Stimulated activated CD8-positive, alpha-beta memory T cell treated with anti-CD3 and anti-CD28 coated beads, Interleukin-7, amount 100 ng/mL, for 48 hours (primary cell): ENCODE measurements around the gene ADAM15.

ENCODE experiments used
- DNase-seq, 2 donors: peaks; one replicate each; pipeline ENCODE4 v3.0.0-alpha.2; 2020; ENCODE audit warnings: low read depth in 1 of 2; ENCODE audit errors: extremely low read depth in 1 of 2

Gene ADAM15

DNA sequence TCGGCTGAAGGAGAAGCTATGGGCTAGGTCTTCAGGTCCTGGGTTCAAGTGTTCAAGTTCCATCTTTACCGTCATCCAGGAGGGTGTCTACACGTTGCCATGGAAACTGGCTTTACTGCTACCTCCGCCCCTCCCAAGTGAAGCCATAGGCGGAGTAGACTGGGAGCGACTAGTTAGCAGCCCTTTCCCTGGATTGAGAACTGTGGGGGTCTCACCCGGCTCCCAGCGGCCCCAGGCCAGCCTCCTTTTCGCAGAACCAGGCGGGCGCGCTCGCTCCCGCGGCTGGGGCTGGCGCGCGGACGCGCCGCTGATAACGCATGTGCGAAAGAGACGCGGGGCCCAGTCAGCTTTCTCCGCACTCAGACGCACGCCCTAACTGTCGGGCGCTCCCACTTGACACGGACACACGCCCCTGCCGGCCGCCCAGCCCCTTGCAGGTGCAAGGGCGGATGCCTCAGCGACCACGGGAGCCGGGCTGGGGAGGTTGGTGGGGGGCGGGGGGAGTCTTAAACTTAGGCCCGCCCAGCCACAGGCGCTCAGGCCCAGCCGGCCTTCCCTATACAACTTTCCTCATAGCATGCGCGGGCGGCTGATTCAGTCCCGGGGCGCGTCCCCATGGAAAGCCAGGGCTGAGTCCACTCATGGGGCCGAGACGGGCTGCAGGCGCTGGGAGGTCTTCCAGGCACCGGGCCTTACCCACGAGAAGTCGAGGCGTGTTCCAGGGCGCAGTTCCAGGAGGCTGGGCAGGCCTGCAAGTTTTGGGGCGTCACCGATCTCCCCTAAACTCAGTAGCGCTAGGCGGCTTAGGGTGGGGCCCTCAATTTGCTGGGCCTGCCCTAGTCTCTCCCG, 19.8 kb downstream of the ADAM15 start:
- peak; percentile 52 to 67 for DNase-seq

DNA sequence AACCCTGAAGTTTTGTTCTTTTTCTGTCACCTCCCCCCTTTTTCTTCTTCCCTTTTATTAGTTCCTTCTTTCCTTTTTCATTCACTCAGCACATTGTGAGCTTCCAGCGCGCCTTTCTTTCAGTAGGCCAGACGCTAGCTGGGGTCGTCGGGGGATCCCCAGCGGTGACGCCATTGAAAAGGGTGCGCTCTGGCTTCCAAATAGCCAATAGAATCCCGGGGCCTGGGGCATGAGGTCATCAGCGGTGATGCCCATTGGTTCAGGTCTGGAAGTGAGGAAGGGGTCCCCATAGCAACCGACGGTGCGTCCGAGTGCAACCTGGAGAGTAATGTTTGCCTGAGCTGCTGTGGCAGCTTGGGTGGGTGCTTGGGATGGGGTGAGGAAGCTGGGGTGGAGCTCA, 20.6 kb downstream of the ADAM15 start:
- DNase-seq, result no peak

DNA sequence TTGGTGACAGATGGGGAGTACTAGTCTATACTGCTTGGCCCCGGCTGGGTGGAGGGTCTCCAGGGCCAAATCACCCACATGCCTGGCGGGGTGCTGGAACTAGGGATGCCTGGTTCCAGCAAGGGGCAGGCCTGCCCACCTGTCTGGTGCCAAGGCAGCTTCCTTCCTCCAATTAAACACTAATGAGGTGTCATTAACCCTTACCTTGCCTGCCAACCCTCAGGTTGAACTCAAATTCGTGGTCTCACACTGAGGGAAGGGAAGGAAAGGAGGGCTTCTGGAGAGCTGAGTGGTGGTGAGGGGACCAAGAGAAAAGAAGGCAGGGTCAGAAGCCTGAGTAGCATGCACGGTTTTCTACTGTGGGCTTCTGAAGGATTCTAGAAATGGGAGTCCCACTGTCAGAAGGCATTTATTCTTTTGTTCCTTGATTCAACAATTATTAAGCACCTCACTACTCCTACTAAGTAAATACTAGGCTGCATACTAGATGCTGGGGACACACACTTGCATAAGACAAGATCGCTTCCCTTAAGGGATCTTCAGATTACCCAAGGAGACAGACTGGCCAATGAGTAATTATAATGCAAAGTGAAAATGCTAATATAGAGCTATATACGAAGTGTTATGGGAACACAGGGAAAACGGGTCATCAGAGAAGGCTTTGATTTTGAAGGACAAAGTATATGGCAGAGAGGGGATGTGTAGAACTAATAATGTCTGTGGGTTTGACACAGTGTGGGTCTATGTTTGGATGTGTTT, 21.6 kb downstream of the ADAM15 start:
- no peak for DNase-seq

DNA sequence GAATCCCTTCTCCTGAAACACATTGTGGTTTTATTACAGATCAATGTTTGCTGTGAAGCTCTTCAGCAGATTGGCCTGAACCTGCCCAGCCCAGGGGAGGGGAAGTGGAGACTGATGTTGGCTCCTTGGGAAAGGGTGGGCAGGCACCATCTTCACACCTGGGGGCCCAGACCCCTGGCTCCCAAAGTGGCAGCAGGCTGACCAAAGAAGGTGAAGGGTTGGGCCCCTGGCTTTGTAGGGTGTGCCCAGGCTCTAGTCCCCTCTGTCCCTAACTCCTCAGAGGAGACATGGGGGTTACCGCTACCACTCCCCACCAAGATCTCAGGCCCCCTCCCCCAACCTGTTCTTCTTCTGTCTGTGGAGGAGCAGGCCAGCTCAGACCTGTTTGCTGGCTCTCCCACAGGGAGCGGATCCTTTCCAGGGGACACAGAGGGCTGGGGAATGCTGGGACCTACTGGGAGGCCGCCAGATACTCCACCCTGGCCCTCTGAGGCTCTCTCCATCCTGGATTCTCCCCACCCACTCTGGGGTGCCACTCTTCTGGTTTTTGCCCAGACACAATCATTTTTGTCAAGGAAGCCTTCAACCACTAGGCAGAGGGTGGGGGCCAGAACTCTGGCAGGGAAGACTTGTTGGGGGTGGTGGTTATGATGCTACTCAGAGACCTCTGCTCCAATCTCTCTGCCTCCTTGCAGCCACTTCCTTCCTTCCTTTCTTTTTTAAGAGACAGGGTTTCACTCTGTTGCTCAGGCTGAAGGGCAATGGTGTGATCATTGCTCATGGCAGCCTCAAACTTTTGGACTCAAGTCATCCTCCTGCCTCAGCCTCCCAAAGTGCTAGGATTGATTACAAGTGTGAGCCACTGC, 22.5 kb downstream of the ADAM15 start:
- DNase-seq, result no peak

GRCh38 chr1:155075535-155075934, 24.4 kb downstream of the ADAM15 start:
- DNase-seq, result no peak

DNA sequence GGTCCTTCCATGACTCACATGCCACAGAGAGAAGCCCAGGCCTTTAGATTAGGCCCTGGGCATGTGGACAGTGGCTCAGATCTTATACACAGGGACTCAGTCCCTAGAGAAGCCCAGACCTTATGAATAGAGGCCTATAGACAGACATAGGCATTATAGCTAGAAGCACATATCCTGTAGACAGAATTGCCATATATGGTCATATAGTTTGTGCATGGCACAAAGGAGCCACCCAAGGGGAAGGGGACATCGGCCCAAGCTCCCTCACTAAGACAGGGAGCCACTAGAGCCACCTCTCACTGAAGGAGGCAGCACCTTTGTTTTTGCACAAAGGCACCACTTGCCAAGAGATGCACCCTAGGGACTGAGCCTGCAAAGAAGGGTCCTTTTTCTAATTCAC, 25.3 kb downstream of the ADAM15 start:
- DNase-seq, result no peak

- no peak for DNase-seq
Observed at GRCh38 chr1:155077346-155077745, 26.2 kb downstream of the ADAM15 start.

GRCh38 chr1:155077758-155078445, 26.8 kb downstream of the ADAM15 start:
- DNase-seq, result no peak

- DNase-seq, result no peak
Observed at GRCh38 chr1:155078469-155079209, 27.5 kb downstream of the ADAM15 start, which contains the start of gene EFNA3. EFNA3 (plus strand) TSS chr1:155078837; CDS start chr1:155078942, 105 bp downstream.

- no peak for DNase-seq
Observed at GRCh38 chr1:155079210-155079486, 28.0 kb downstream of the ADAM15 start.

- DNase-seq, result no peak
Observed at GRCh38 chr1:155079487-155080311, 28.6 kb downstream of the ADAM15 start.

DNA sequence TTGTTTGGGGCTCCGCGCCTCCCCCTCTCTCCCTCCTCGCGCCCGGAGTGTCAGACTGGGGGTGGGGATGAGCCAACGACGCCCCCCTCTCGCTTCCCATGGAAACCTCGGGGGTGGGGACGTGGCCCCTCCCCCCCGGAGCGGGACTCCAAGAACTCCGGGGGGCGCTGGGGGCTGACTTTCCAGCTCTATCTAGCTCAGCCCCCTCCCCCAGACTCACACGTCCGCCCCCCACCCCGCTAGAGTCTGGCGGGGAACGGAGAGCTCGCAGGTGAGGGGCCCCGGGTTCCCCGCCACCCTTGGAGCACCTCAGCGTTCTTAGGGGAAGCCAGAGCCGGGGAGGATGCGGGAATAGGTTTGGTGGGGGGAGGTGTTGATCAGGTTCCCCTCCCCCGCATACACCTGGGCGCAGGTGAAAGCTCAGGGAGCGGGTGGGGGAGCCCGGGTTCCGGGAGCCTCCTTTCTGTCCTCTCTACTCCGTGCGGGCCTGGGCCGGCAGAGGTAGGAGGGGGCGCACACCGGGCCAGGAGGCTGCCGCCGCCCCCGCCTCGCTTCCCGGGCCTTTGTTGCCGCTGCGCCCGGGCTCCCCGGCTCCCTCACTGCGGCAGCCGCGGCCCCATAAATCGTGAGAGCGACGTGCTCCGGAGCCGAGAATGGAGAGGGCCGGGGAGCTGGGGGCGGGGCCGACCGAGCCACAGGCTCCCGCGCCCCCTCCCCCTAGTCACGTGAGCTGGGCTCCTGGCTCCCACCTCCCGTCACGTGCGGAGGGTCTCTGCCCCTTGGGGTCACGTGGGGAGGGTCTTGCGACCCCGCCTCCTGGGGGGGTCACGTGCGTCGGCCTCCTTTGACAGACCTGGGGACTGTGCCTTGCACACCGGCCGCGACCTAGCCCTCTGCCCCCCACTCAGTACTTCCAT, 29.5 kb downstream of the ADAM15 start:
- DNase-seq, result no peak

DNA sequence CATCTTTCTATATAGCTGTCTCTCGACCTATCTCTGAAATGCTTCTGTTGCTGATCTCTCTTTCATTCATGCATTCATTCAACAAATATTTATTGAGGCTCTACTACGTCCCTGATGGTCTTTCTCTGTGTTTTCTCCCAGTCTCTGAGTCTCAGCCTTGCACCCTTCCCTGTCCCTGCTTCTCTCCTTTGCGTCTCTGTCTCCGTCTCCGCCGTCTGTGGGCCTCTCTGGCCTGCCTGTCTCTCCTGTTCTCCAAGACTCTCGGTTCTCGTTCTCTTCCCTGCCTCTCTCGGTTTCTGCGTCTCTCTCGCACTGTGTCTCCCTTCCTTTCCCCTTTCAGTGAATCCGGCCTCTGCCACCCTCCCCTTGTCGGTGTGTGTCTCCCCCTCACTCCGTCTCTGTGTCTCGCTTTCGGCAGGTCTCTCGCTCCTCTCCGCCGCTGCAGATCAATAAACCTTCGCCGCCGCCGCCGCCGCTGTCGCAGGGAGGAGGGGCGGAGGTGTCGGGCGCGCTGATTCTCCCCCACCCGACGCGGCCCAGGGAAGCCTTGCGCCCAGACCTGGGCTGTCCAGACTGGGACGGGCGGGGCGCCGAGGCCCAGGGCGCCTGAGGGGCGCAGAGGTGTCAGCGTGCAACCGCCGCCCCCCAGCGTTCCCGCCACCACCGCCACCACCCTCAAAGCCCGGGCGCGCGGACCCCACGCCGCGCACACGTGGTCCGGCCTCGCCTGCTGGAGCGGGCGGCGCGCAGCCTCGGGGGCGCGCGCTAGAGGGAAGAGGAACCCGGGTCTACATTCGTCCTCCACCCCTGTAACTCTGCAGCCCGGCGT, 30.6 kb downstream of the ADAM15 start:
- DNase-seq, result no peak

DNA sequence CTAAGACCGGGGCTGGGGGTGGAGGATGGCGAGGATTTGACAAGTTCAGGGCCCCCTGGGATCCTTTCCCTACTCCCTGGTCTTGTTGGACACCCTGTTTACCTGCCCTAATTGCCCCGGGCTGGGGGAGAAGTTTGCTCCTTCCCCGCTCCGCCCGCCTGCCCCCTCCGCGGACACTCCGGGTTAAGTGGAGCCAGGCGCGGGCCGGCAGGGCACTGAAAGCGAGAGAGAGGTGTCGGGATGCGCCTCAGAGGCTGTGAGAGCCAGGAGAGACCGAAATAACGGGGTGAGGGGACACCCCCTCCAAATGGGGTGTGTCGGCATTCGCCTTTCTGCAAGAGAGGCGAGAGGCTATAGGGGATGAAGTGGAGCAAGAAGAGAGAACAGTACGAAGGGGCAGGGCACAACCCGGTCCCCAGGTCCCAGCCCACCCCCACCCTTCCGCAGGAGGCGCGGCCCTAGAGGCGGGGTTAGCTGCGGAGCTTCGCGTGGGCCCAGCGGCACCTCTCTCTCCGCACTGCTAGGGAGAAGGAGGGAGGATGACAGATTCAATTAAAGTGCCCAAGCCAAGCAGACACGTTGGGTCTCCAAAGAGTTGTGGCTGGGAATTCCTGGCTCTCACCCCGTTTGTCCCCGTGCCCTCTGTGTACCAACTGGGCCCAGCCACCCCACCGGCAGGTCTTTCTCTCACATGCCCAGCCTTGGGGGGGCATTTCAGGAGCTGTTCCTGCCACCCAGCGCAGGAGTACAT, 31.4 kb downstream of the ADAM15 start:
- DNase-seq, result no peak

GRCh38 chr1:155083052-155083541, 32.0 kb downstream of the ADAM15 start:
- DNase-seq, result no peak
